ENCODE results near the gene MYO1D.

DNA sequence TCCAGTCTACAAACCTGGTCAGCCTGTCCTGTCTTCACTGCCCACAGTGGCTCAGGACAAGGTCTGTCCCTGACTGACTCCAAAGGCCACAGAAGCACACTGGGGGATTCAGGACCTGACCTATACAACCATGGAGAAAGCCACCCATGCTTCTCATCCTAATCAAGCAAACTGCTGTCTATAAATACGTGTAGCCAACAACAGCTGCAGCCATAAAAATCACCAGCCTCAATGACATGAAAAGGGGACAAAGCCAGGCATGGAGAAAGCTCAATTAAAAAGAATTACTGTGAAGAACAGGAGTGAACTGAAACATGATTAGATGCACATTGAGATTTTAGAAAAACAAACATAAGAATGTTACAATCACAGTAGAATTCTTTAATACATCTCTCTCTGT is 220.0 kb downstream of the MYO1D start:
- TF ChIP-seq LEF1 (IDR thresholded peaks at IDR 0.05; ENCODE audit: borderline replicate concordance) (no peak), CTBP1 (IDR thresholded peaks at IDR 0.05; ENCODE audit: borderline replicate concordance) (no peak), BHLHE40 (IDR thresholded peaks at IDR 0.05; ENCODE audit: borderline replicate concordance) (no peak), FOXA1 (IDR thresholded peaks at IDR 0.05) (no peak), ZNF384 (IDR thresholded peaks at IDR 0.05) (no peak), FOXM1 (IDR thresholded peaks at IDR 0.05; ENCODE audit: borderline replicate concordance) (no peak), HDGF (IDR thresholded peaks at IDR 0.05; ENCODE audit: borderline replicate concordance) (no peak), ELF4 (IDR thresholded peaks at IDR 0.05) (no peak), SUZ12 (IDR thresholded peaks at IDR 0.05) (no peak), SP1 (IDR thresholded peaks at IDR 0.05) (no peak), TARDBP (IDR thresholded peaks at IDR 0.05) (no peak), ARNT (IDR thresholded peaks at IDR 0.05) (no peak)
